NCI-H226 (cell line): ENCODE measurements around the gene PHEX.

Experiments used
- DNase-seq: peaks from one replicate; pipeline ENCODE4 v3.0.0-alpha.2; 2015

Gene PHEX

GRCh38 chrX:22159071-22159470 is 126.9 kb downstream of the PHEX start:
- peak; percentile 84 for DNase-seq

DNA sequence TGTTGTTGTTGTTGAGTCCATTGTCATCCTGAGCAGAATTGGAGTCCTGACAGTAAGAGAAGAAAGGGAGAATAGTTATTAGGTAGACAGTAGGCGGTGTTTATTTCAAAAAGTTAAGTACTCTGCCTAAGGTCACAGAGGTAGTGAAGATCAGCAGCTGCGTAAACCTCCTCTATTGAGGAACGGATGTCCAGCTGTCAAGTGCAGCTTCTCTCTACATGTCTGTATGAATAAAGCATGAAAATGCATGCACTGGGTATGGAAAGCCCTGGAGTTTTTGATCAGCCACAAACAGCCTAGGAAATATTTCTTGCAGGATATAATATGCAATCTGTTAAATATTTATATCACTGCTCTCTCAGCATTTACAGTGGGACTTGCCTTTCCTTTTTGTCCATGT is 131.2 kb downstream of the PHEX start:
- DNase-seq = no peak

DNA sequence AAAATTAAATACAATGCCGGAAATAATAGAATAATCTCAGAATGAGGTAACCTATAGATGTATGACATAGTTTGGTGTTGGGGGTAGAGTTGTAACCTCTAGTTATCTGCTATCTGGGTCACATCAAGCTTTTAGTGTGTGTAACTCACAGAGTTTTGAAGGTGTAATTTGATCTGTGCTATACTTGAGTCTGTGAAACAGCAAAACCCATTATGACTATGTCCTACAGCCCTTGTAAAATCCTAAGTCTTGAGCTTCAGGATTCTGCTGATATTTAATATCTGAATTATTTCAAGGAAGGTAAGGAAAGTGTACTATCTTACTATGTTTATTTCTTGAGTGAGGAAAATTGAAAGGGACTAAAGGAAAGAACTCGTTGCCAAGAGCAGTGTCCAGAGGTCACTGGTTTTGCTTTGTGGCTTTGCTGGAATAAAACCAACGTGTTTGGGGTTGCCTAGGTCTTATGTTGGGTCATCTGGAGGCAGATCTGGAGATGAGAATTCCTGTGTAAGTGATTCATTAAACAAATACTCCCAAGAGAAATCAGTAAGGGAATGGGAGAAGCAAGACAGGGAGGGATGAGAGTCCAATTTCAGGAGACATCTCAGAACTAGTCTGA is 132.8 kb downstream of the PHEX start:
- DNase-seq = peak; percentile 66

GRCh38 chrX:22165732-22166457 is 133.8 kb downstream of the PHEX start:
- peak; percentile 69 for DNase-seq

- peak; percentile 3 for DNase-seq
Observed at GRCh38 chrX:22171287-22172060, 139.3 kb downstream of the PHEX start.

GRCh38 chrX:22173966-22174365 is 141.8 kb downstream of the PHEX start:
- DNase-seq = no peak

- no peak for DNase-seq
Observed at GRCh38 chrX:22177950-22178515, 145.9 kb downstream of the PHEX start.

DNA sequence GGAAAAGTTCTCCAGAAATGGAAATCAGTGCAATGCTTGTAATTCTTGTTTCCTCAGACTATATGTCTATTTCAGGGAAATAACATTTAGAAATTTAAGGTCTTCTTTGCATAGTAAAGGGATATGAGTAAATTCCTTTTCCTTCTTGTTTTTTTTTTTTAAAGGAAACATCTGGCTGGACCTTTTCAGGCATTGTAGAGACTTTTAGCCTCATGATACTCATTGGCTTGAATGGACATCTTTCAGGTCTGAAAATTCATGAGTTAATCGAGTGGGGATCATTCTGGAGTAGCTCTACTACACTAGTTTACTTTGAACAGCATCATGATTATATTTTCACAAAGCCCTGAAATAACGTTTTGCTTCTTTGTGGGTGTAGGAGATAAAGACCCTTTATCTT is 152.0 kb downstream of the PHEX start:
- no peak for DNase-seq

DNA sequence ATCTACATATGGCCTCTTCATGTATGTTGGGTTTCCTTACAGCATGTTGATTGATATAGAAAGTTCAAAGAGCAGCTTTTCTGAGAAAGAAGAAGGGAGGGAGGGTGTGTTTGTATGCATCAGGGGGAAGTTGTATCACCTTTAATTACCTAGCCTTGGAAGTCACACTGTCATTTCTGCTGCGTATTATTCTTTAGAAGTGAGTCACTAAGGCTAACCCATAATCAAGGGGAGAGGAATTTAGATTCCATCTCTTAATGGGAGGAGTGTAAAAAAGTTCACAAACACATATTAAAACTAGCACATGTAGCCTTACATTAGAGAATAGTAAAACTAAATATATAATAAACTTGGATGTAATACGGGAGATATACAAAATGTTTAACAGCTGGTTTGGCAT is 154.0 kb downstream of the PHEX start:
- DNase-seq = no peak

- peak; percentile 33 for DNase-seq
Observed at GRCh38 chrX:22192419-22193060, 160.4 kb downstream of the PHEX start.

- no peak for DNase-seq
Observed at GRCh38 chrX:22193851-22194659, 161.9 kb downstream of the PHEX start.

DNA sequence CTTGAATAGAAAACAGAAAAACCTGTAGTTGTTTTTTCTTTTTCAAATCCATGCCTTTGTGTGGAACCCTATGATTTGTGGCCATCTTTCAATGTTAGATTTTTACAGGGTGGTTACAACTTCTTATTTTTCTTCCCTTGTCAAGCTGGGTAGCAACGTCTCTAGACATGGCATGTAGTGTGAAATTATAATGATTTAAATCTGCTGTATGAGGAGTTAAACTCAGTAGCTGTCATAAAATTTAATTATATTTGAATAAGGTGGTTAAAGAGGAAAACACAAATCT is 162.5 kb downstream of the PHEX start:
- DNase-seq = no peak

DNA sequence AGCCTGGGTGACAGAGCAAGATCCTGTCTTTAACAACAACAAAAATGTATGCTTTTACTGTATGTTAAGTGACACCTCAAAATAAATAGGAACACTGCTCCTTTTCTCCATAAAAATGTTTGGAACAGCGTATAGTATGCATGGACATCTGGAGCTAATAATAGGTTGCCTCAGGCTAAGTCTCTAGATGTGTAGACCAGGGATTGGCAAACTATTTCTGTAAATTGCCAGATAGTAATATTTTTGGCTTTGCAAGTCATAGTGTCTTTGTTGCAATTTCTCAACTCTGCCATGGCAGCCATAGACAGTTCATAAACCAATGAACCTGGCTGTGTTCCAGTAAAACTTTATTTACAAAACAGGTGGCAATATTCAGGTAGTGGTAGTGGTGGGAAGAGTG is 164.0 kb downstream of the PHEX start:
- DNase-seq = no peak

DNA sequence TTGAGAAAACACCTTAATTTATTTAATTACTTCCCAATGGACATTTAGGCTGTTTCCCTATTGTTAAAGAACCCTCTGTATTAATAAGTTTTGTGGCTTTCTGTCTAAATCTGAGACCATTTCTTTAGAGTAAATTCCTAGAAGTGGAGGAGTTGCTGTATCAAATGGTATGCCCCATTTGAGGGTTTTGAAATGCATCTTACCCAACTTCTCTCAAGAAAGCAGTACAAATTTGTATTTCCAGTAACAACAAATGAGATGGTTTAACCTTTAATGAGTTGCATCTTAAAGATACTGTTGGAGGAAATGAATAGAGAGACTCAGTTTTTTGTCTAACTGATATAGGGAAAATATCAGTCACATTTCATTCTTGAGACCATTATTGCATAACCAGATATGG is 170.1 kb downstream of the PHEX start:
- peak; percentile 20 for DNase-seq

DNA sequence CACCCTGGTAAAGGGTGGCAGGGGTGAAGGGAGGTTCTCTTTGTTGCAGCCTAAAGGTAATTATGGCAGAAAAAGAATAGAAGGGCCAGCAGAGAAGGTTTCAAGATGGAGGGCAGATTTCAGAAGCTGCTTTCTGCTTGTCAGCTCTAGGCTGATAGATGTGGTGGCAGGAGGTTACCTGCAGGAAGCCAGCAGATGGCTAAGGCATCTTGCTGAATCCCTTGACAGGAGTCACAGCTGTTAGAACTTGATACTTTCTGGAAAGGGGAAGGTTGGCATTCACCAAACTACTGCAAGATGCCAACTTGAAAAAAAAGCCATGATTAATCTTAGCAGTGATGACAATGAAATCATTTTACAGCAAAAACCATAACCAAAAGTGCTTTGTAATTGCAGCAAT is 171.1 kb downstream of the PHEX start:
- DNase-seq = no peak

DNA sequence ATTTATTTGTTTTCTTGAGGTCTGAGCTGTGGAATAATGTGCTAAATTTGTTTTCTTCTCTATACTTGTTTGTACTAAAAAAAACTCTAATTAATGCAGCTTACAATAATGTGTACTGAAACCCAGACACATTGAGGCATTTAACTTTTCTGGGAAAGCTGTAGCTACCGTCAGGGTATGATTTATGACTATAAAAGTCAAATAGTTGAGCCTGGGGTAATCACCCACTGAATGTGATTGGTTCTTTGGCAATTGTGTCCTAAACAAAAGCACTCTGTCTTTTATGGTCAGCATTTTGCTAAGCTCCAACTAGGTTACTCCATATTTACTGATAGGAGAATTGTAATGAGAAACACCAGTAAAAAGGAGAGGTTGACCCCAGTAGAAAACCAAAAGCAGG is 174.7 kb downstream of the PHEX start:
- no peak for DNase-seq

DNA sequence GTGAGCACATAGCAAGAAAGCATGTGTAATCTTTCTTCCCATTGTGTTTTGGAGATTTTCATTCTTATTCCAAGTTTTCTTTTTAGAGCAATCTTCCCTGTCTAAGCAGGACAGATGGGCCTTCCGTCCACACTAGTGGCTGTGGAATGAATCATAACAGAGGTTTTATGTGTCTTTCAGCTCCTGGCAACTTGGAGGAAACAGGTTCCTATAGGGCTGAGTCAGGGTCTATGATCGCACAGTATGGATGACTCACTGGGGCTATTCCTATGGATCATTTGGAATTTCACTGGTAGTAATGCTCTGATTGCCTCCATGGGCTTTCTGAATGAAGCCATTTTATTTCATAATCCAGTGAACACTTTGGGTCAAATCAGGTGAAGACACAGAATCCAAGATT is 188.8 kb downstream of the PHEX start:
- DNase-seq = peak; percentile 74

- no peak for DNase-seq
Observed at GRCh38 chrX:22234380-22234779, 202.3 kb downstream of the PHEX start.

- DNase-seq = no peak
Observed at GRCh38 chrX:22237479-22237878, 205.4 kb downstream of the PHEX start.

DNA sequence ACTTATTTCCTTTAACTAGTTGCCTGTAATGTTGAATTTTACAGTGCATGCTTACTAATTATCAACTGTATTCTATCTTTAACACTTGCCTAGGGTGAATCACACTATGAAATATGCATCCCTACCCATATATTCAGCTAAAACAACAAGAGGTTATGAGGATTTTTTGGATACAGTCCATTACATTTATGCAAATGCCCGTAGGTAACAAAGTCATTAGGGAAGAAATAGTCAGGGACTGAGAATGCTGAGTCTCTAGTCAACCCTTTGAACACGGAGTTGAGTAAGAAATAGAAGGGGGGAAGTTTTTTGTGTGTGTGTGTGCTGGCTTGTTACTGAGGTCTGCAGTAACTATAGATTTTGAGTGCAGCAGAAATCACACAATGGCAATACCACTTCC is 214.5 kb downstream of the PHEX start:
- DNase-seq = peak; percentile 83

GRCh38 chrX:22247169-22247568 is 215.0 kb downstream of the PHEX start:
- DNase-seq = peak; percentile 67

- DNase-seq = no peak
Observed at GRCh38 chrX:22248401-22248800, 216.3 kb downstream of the PHEX start.

- DNase-seq = no peak
Observed at GRCh38 chrX:22249371-22249770, 217.2 kb downstream of the PHEX start.
